PFSK-1 (cell line): Measurements from ENCODE around the gene GTPBP4.

Experiments used
- FOXP2 ChIP-seq: optimal IDR thresholded peaks from 2 replicates; pipeline ENCODE3; 2011; ENCODE audit warnings: borderline replicate concordance, control low read depth, inconsistent platforms; ENCODE audit not compliant: insufficient read depth; ENCODE audit errors: extremely low read length, extremely low read depth
- POLR2AphosphoS5 ChIP-seq: IDR thresholded peaks from 2 replicates; pipeline ENCODE4 v1.6.1; 2012; ENCODE audit warnings: low read depth, mild to moderate bottlenecking, control low read depth, low read length, moderate library complexity
- SIN3A ChIP-seq: IDR thresholded peaks from 2 replicates; pipeline ENCODE4 v1.6.1; 2012; ENCODE audit warnings: mild to moderate bottlenecking, low read length, moderate library complexity, borderline replicate concordance; ENCODE audit not compliant: insufficient read depth
- TAF1 ChIP-seq: IDR thresholded peaks from 2 replicates; pipeline ENCODE4 v1.6.1; 2012; ENCODE audit warnings: low read length, control low read depth, borderline replicate concordance; ENCODE audit not compliant: insufficient read depth
- TF ChIP-seq, protein P1 (sequence below), 2 experiments: IDR thresholded peaks; 2 replicates each; pipeline versions ENCODE4 v1.6.1 to v1.8.0; 2011 to 2012; ENCODE audit warnings: low read depth in 2 of 2, low read length in 2 of 2, control low read depth in 1 of 2, inconsistent platforms in 1 of 2, mild to moderate bottlenecking in 1 of 2, moderate library complexity in 1 of 2; ENCODE audit not compliant: insufficient read depth in 1 of 2

GTPBP4 gene

DNA sequence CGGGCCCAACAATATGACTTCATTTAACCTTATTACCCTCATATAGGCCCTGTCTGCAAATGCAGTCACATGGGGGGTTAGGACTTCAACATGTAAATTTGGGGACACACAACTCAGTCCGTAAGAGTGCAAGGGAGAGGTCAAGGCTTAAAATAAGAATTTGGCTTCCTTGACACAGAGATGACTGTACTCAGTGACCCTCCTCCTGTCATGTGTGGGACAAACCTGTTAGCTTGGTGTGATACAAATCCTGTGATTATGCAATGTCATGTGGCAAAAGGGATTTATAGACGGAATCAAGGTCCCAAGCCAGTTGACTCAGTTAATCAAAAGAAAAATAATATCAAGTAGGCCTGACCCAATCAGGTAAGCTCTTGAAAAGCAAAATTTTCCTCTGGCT, 25.9 kb upstream of the GTPBP4 start:
- TF ChIP-seq POLR2AphosphoS5 (no peak), SIN3A (no peak), FOXP2 (no peak)
- TF ChIP-seq, protein P1, sequence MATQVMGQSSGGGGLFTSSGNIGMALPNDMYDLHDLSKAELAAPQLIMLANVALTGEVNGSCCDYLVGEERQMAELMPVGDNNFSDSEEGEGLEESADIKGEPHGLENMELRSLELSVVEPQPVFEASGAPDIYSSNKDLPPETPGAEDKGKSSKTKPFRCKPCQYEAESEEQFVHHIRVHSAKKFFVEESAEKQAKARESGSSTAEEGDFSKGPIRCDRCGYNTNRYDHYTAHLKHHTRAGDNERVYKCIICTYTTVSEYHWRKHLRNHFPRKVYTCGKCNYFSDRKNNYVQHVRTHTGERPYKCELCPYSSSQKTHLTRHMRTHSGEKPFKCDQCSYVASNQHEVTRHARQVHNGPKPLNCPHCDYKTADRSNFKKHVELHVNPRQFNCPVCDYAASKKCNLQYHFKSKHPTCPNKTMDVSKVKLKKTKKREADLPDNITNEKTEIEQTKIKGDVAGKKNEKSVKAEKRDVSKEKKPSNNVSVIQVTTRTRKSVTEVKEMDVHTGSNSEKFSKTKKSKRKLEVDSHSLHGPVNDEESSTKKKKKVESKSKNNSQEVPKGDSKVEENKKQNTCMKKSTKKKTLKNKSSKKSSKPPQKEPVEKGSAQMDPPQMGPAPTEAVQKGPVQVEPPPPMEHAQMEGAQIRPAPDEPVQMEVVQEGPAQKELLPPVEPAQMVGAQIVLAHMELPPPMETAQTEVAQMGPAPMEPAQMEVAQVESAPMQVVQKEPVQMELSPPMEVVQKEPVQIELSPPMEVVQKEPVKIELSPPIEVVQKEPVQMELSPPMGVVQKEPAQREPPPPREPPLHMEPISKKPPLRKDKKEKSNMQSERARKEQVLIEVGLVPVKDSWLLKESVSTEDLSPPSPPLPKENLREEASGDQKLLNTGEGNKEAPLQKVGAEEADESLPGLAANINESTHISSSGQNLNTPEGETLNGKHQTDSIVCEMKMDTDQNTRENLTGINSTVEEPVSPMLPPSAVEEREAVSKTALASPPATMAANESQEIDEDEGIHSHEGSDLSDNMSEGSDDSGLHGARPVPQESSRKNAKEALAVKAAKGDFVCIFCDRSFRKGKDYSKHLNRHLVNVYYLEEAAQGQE (IDR thresholded peaks at IDR 0.05; ENCODE audit: insufficient read depth in 1 of 2, low read depth in 2 of 2, low read length in 2 of 2), result no peak

DNA sequence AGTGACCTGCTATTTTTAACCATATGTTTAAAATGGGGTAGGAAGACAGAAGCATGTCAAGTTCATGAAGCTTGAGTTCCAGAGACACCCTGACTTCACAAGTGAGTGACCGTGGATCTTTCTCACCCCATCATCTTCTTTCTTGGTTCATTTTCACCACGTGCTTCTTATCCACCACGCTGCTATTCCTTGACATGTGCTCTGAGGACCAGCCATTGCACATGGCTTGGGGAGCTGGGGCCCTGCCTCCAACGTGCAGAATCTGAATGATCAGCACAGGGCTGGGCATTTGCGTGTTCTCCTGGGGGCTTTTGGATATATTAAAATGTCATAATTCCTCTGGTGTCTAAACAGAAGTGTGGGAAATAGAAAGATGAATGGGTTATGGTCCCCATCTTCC, 25.0 kb upstream of the GTPBP4 start:
- TF ChIP-seq TAF1 (no peak), SIN3A (no peak), POLR2AphosphoS5 (no peak), FOXP2 (no peak)
- TF ChIP-seq, protein P1 (IDR thresholded peaks at IDR 0.05; ENCODE audit: insufficient read depth in 1 of 2, low read depth in 2 of 2, low read length in 2 of 2), result no peak

DNA sequence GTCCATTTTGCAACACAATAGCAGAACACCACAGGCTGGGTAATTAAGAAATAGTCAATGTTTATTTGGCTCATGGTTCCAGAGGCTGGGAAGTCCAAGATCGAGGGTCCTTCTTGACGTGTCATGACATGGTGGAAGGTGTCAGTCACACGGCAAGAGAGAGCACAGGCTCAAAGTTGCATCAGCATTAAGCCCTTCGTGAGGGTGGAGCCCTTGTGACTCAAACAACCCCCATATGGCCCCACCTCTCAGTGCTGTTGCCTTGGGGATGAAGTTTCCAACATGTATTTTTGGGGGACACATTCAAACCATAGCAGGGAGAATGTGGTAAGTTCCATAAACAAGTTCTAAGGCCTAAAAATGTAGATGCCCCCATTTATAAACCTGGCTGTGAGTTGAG, 24.6 kb upstream of the GTPBP4 start:
- TF ChIP-seq POLR2AphosphoS5, result no peak
- TF ChIP-seq, protein P1 (IDR thresholded peaks at IDR 0.05; ENCODE audit: insufficient read depth in 1 of 2, low read depth in 2 of 2, low read length in 2 of 2), result no peak
- TF ChIP-seq FOXP2, result no peak
- no peak for TF ChIP-seq TAF1
- no peak for TF ChIP-seq SIN3A

DNA sequence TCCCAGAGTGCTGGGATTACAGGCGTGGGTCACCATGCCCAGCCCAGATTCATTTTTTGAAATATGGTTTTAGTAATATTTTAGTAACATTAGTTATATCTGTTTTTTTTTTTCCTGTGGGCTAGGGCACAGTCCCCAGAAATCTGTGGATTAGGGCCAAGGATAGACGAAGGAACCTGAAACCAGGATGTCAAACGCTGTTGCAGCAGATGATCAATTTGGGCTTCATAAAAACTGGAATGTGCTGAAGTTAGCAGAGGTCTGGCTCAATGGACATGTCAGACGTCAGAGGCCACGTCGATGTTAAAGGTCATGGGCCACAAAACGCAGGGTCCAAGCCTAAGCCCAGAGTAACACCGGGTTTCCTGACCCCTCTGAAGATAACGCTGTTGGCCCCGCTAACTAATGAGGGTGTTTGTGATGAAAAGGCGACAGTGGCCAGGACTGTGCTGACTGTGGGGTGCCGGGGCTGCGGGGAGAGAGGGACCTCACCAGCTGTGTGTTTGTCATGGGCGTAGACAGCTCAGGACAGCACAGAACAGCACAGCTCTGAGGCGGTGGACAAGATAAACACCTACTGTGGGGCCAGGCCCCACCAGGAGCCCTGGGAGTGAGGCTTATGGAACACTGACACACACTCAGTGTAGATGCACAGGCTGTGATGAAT, 23.8 kb upstream of the GTPBP4 start:
- TF ChIP-seq FOXP2, result no peak
- TF ChIP-seq POLR2AphosphoS5, result no peak
- TF ChIP-seq, protein P1 (IDR thresholded peaks at IDR 0.05; ENCODE audit: insufficient read depth in 1 of 2, low read depth in 2 of 2, low read length in 2 of 2), result no peak
- no peak for TF ChIP-seq SIN3A
- no peak for TF ChIP-seq TAF1
